Karpas-422 (cell line): ENCODE data around the gene AP5B1. TPM values are rescaled to one million over a fixed set of nuclear protein-coding genes. Genes with fewer than 3 reads are reported as not detected.

Source experiments
- DNase-seq: peaks from one replicate; pipeline ENCODE4 v3.0.0-alpha.2; 2015
- H2AFZ ChIP-seq: fragments of 200-600 bp; sonication (generic); 2 replicates; pipeline ENCODE4 v1.6.1; 2014; ENCODE audit warnings: antibody characterized with exemption, low read length, mixed read lengths
- H3K27ac ChIP-seq: fragments of 200-600 bp; sonication (generic); 2 replicates; pipeline ENCODE4 v1.5.1; 2014; ENCODE audit warnings: mild to moderate bottlenecking, low read length, moderate library complexity
- H3K27me3 ChIP-seq: fragments of 200-600 bp; sonication (generic); 2 replicates; pipeline ENCODE4 v1.6.1; 2014; ENCODE audit warnings: low read length, mixed read lengths
- H3K36me3 ChIP-seq: fragments of 200-600 bp; sonication (generic); 2 replicates; pipeline ENCODE4 v1.6.1; 2014; ENCODE audit warnings: low read length, mixed read lengths; ENCODE audit not compliant: insufficient read depth
- H3K4me1 ChIP-seq: fragments of 200-600 bp; sonication (generic); 2 replicates; pipeline ENCODE4 v1.6.1; 2014; ENCODE audit warnings: mild to moderate bottlenecking, low read length, mixed read lengths
- H3K4me2 ChIP-seq: fragments of 200-600 bp; sonication (generic); 2 replicates; pipeline ENCODE4 v1.6.1; 2014; ENCODE audit warnings: low read length, low read depth, mild to moderate bottlenecking; ENCODE audit not compliant: poor library complexity, severe bottlenecking
- H3K4me3 ChIP-seq: fragments of 200-600 bp; sonication (generic); 2 replicates; pipeline ENCODE4 v1.5.1; 2014; ENCODE audit warnings: mild to moderate bottlenecking, antibody characterized with exemption, low read length, mixed read lengths
- H3K79me2 ChIP-seq: fragments of 200-600 bp; sonication (generic); 2 replicates; pipeline ENCODE4 v1.6.1; 2014; ENCODE audit warnings: mild to moderate bottlenecking, low read length, mixed read lengths
- H3K9ac ChIP-seq: fragments of 200-600 bp; sonication (generic); 2 replicates; pipeline ENCODE4 v1.6.0; 2014; ENCODE audit warnings: low read length
- H3K9me2 ChIP-seq: fragments of 200-600 bp; sonication (generic), shearing (Covaris generic); replicated peaks from 2 replicates; pipeline ENCODE4 v1.6.0; 2014; ENCODE audit warnings: mild to moderate bottlenecking, low read length, moderate library complexity; ENCODE audit not compliant: insufficient read depth
- H3K9me3 ChIP-seq: fragments of 300-700, 200-600 bp; sonication (generic); 2 replicates; pipeline ENCODE4 v1.6.1; 2014; ENCODE audit warnings: low read length, mixed read lengths
- H4K20me1 ChIP-seq: fragments of 200-600 bp; sonication (generic); 2 replicates; pipeline ENCODE4 v1.6.1; 2014; ENCODE audit warnings: mild to moderate bottlenecking, antibody characterized with exemption, low read length, low read depth; ENCODE audit not compliant: insufficient read depth
- total RNA-seq: library from RNA; depleted of rRNA; stranded (reverse); fragments of >200 nt; shearing (Covaris generic); gene quantifications from 2 replicates; pipeline ENCODE4 v1.2.3, GENCODE V29; 2014; ENCODE audit warnings: low replicate concordance

The AP5B1 gene
- total RNA-seq, 1 experiment from 2014 or later: 11.1 TPM

DNA sequence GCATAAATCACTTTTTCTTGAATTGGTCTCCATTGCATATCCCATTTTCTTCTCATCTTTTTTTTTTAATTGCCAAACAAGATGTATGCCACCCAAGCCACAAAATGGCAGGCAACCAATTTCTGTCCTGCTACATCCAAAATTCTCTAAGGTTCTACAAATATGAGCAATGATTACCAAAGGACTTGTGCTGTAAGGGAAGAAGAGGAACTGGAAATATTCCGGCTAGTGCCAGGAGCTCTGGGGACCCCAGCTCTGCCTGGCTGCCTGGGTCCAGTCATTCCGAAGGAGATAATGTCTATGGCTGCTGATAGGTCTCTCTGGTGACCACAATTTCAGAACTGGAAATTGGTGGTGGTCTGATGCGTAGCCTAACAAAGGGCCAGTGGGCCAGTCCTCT lies 35.9 kb upstream of the AP5B1 start:
- no peak for DNase-seq
- H3K4me3 ChIP-seq: no peak overlapping the region
- no peaks in the 10 kb centered on the region for H3K27me3 ChIP-seq
- H3K79me2 ChIP-seq: no peaks in the 10 kb centered on the region
- peak overlapping the region; percentile 79 for H3K4me2 ChIP-seq
- H2AFZ ChIP-seq: no peak overlapping the region
- H3K9ac ChIP-seq: no peak overlapping the region
- no peaks in the 10 kb centered on the region for H4K20me1 ChIP-seq
- H3K27ac ChIP-seq: no peak overlapping the region
- H3K4me1 ChIP-seq: peaks cover 12% of the 10 kb centered on the region
- H3K9me2 ChIP-seq: no peaks in the 10 kb centered on the region
- H3K36me3 ChIP-seq: no peaks in the 10 kb centered on the region
- no peaks in the 10 kb centered on the region for H3K9me3 ChIP-seq

DNA sequence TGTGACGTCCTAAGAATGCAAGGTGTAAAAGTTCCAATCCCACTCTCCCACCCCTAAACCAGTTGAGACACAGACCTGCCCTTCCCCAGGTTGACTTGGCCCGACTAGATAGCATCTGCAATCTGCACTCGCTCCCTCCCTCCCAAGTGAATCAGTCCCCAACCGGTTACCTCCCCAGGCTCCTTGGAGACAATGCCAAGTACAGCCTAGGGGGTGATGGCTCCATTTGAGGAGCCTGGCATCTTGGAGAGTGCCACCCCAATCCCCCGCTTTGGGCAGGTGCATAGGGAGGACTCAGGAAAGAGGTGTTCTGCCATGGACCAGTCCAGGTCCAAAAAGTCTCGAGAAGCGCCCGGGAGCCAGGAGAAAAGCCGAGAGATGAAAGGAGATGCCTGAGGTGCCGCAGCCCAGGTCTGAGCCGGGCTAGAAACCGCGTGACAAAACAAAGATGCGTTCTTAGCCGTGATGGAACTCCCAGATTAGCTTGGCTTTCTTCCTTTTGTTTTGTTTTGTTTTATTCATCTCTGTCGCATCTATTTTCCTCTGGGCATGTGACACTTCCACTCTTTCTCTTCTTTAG lies 34.3 kb upstream of the AP5B1 start:
- H3K4me3 ChIP-seq: no peak overlapping the region
- no peaks in the 10 kb centered on the region for H3K9me2 ChIP-seq
- H3K79me2 ChIP-seq: no peaks in the 10 kb centered on the region
- no peaks in the 10 kb centered on the region for H3K36me3 ChIP-seq
- no peaks in the 10 kb centered on the region for H3K9me3 ChIP-seq
- no peak overlapping the region for H3K27ac ChIP-seq
- DNase-seq: peak; percentile 9
- no peak overlapping the region for H3K4me2 ChIP-seq
- no peak overlapping the region for H3K9ac ChIP-seq
- no peak overlapping the region for H2AFZ ChIP-seq
- H4K20me1 ChIP-seq: no peaks in the 10 kb centered on the region
- H3K27me3 ChIP-seq: no peaks in the 10 kb centered on the region
- H3K4me1 ChIP-seq: peaks cover 12% of the 10 kb centered on the region

DNA sequence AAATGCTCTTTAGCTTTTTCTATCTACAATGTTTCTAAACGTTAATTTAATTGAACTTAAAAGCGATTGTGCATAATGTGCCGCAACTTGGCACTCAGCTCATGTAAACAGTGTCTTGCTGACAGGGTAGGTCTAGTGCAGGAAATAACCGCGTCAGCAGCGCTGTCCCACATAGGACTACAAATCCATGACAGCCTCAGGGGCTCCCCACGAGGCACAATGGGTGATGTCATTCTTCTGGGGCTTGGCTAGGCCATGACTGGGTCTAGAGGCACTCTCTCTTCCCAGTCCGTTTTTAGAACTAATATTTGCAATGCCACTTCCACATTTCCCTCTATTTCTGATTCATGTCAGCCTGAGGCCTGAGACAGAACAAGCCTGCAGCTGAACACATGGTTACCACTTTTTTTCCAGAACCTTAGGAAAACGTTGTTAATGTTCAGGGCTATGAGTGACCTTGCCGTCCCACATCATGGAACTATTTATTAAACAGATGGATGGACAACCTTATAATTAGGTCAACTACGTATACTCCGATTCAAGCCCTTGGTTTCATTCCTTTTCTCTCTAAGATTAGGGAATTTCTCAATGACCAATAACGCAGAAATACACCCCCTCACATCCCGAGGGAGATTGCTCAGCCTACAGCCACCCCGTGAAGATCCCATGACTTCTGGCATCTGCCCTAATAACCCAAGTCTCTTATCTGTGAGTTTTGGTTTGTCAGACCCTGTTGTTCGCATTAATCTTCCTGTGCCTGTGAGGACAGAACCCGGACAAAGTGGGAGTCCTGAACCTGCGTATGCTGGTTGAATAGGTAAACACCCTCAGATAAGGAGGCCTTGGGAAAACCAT lies 33.6 kb upstream of the AP5B1 start:
- no peaks in the 10 kb centered on the region for H3K9me3 ChIP-seq
- no peaks in the 10 kb centered on the region for H3K79me2 ChIP-seq
- H2AFZ ChIP-seq: no peak overlapping the region
- H3K4me1 ChIP-seq: peaks cover 12% of the 10 kb centered on the region
- no peak overlapping the region for H3K9ac ChIP-seq
- no peak overlapping the region for H3K4me3 ChIP-seq
- H4K20me1 ChIP-seq: no peaks in the 10 kb centered on the region
- H3K4me2 ChIP-seq: no peak overlapping the region
- peak; percentile 41 for DNase-seq
- no peaks in the 10 kb centered on the region for H3K9me2 ChIP-seq
- no peaks in the 10 kb centered on the region for H3K36me3 ChIP-seq
- no peak overlapping the region for H3K27ac ChIP-seq
- H3K27me3 ChIP-seq: no peaks in the 10 kb centered on the region

DNA sequence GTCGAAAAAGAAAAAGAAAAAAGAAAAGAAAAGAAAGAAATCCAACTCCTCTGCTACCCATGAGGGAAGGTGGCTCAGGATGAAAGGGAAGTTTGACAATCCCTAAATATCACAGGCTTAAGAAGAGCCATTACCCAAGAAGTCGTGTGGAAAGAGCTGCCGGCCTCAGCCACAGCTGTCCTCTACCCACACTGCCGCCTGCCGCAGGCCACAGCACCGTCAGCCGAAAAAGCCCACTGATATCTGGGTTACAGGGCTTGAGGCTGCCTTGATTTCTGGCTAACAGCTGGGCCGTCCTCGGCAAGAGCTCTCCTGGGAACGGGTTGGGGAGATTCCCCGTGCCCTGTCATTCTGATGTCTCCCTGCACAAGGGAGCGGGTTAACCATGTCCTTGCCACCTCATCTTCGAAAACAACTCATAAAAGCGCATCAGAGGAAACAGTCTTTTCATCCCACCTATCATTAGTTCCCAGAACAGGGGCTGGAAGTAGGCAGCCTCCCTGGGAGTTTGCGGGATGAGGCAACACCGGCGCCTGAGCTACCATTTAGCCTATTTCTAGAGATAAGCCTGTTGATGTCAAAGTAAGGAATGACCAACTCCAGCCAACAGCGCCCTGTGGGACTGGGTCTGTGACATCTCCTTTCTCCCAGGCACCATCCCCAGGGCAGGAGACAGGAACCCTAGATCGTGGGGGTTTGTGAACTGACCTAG lies 31.1 kb upstream of the AP5B1 start:
- Histone ChIP-seq H3K4me3 (no peak overlapping the region), H3K9me3 (no peaks in the 10 kb centered on the region), H3K27ac (no peak overlapping the region), H4K20me1 (no peaks in the 10 kb centered on the region), H3K4me2 (no peak overlapping the region), H3K27me3 (no peaks in the 10 kb centered on the region), H3K4me1 (peaks cover 2% of the 10 kb centered on the region; the same call in 1 of the 2 replicates), H3K36me3 (no peaks in the 10 kb centered on the region), H3K9ac (no peak overlapping the region), H3K9me2 (no peaks in the 10 kb centered on the region), H2AFZ (no peak overlapping the region), H3K79me2 (no peaks in the 10 kb centered on the region)
- no peak for DNase-seq

DNA sequence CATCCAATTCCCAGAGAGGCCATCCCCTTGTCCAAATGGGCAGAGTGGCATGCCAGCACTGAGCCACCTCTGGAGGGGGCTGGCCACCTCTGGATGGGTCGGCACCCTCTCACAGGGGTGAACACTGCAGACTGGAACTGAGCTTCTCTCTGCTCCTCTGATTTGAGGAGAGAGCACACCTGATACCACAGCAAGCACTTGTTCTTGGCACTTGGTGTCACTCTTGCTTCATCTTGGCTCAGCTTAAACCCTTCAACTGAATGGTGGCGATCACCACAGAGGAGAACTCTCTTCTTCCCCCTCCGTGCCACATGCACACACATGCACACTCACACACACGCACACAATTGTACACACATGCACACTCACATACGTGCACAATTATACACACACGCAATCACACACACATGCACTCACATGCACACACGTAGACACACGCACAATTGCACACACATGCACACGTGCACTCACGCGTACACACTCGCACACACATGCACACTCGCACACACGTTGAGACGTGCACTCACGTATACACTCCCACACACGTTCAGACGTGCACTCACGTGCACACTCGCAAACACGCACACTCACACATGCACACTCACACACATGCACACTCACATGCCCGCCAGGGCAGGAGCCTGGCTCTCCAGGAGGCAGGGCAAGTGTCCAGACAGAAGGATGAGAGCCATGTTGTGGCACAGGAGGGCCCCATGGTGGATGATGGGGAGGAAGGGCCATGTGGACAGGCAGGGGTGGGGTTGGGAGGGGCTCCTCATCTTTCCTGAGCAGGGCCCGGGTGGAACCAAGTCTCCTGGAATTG lies 29.5 kb upstream of the AP5B1 start:
- Histone ChIP-seq H3K9me3 (no peaks in the 10 kb centered on the region), H2AFZ (no peak overlapping the region), H3K4me1 (no peaks in the 10 kb centered on the region), H3K79me2 (no peaks in the 10 kb centered on the region), H3K4me2 (no peak overlapping the region), H3K9ac (no peak overlapping the region), H3K27me3 (no peaks in the 10 kb centered on the region), H3K36me3 (no peaks in the 10 kb centered on the region), H3K9me2 (no peaks in the 10 kb centered on the region), H4K20me1 (no peaks in the 10 kb centered on the region), H3K4me3 (no peak overlapping the region), H3K27ac (no peak overlapping the region)
- peak; percentile 58 for DNase-seq

DNA sequence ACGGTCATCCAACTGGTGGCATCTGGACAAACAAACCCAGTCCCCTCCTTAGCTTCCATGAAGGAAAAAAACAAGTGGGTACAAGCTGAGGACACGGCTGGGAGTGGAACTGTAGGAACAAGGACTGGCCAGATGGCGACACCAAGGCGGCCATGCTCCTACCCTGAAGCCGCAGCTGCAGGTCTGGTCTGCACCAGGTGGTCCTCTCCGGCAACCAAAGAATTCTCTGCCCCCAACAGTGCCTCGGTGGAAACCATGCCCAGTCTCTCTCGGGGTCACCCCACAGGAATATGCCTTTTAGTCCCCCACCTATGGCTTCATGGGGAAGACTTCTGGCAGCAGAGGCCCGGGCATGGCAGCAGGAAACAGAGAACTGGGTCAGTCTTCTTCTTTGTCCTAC lies 28.7 kb upstream of the AP5B1 start:
- H3K27ac ChIP-seq: no peak overlapping the region
- no peak overlapping the region for H2AFZ ChIP-seq
- no peaks in the 10 kb centered on the region for H3K27me3 ChIP-seq
- H3K9me3 ChIP-seq: no peaks in the 10 kb centered on the region
- no peaks in the 10 kb centered on the region for H3K9me2 ChIP-seq
- no peaks in the 10 kb centered on the region for H4K20me1 ChIP-seq
- no peak for DNase-seq
- no peaks in the 10 kb centered on the region for H3K36me3 ChIP-seq
- no peaks in the 10 kb centered on the region for H3K4me1 ChIP-seq
- H3K79me2 ChIP-seq: no peaks in the 10 kb centered on the region
- no peak overlapping the region for H3K4me3 ChIP-seq
- H3K4me2 ChIP-seq: no peak overlapping the region
- no peak overlapping the region for H3K9ac ChIP-seq

DNA sequence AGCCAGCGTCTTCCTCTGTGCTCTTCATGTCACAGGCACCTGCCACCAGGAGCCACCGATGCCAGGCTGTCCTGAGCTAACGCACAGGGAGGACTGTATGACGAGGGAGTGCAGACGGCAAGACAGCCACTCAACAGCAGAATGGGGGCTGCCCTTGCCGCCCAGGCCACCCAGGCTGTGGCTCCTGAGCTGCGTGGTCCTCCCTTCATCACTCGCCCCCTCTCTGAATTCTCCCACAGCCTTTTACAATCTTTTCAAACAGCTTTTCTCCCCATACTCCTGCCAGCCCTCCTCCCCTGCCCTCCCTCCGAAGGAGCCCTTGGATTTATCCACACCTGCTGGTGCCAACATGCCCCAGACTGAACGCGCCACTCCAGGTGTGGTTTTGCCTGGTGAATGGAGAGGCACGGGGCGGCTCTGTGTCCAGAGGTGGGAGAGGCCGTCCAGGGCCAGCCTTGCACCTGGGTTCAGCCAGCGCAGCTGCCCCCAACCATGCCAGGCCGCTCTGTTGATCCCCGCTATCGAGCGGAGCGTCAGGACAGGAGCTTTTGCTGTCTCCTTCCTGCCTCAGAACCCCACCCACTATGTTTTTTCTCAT lies 28.1 kb upstream of the AP5B1 start:
- DNase-seq: no peak
- no peak overlapping the region for H3K4me3 ChIP-seq
- H3K9me2 ChIP-seq: no peaks in the 10 kb centered on the region
- H3K9me3 ChIP-seq: no peaks in the 10 kb centered on the region
- no peaks in the 10 kb centered on the region for H3K36me3 ChIP-seq
- H4K20me1 ChIP-seq: no peaks in the 10 kb centered on the region
- H3K4me1 ChIP-seq: no peaks in the 10 kb centered on the region
- H3K79me2 ChIP-seq: no peaks in the 10 kb centered on the region
- no peak overlapping the region for H3K27ac ChIP-seq
- H3K9ac ChIP-seq: no peak overlapping the region
- no peak overlapping the region for H3K4me2 ChIP-seq
- H3K27me3 ChIP-seq: no peaks in the 10 kb centered on the region
- no peak overlapping the region for H2AFZ ChIP-seq
